GM12891 (cell line): ENCODE data around the gene FBXW12.

Source experiments
- PAX5 ChIP-seq: IDR thresholded peaks from 2 replicates; pipeline ENCODE4 v1.6.1; 2011; ENCODE audit warnings: low read length, moderate library complexity, mild to moderate bottlenecking; ENCODE audit not compliant: insufficient read depth, severe bottlenecking
- POLR2A ChIP-seq: IDR thresholded peaks from 2 replicates; pipeline ENCODE4 v1.6.1; 2011; ENCODE audit warnings: low read depth, low read length, control low read depth
- POLR2AphosphoS5 ChIP-seq: IDR thresholded peaks from 2 replicates; pipeline ENCODE4 v1.6.1; 2011; ENCODE audit warnings: low read depth, low read length, control low read depth
- POU2F2 ChIP-seq: IDR thresholded peaks from 2 replicates; pipeline ENCODE4 v1.6.1; 2011; ENCODE audit warnings: low read depth, mild to moderate bottlenecking, control low read depth, low read length, moderate library complexity
- SPI1 ChIP-seq: IDR thresholded peaks from 2 replicates; pipeline ENCODE4 v1.6.1; 2011; ENCODE audit warnings: low read depth, low read length, control low read depth
- TAF1 ChIP-seq: IDR thresholded peaks from 2 replicates; pipeline ENCODE4 v1.6.1; 2011; ENCODE audit warnings: low read depth, low read length, control low read depth

- TF ChIP-seq POLR2A (no peak), TAF1 (no peak), PAX5 (no peak), POU2F2 (no peak), POLR2AphosphoS5 (no peak), SPI1 (no peak)
These were observed 31.8 kb downstream of the FBXW12 start for GRCh38 chr3:48403533-48404439.
